Superior temporal gyrus (tissue), 1 donor: ENCODE data around the gene SEMA3A.

Experiments used
- DNase-seq: peaks from one replicate; pipeline ENCODE4 v3.0.0-alpha.2; 2016; ENCODE audit errors: extremely low spot score

SEMA3A gene

GRCh38 chr7:84013616-84014240 is 180.9 kb downstream of the SEMA3A start:
- no peak for DNase-seq

- no peak for DNase-seq
These were observed 184.8 kb downstream of the SEMA3A start for GRCh38 chr7:84009782-84010181.

- no peak for DNase-seq
These were observed 185.5 kb downstream of the SEMA3A start for GRCh38 chr7:84009051-84009450.

- no peak for DNase-seq
These were observed 191.4 kb downstream of the SEMA3A start for GRCh38 chr7:84003191-84003590.

GRCh38 chr7:84002348-84002747 is 192.2 kb downstream of the SEMA3A start:
- DNase-seq: no peak

- DNase-seq: no peak
These were observed 197.7 kb downstream of the SEMA3A start for GRCh38 chr7:83996879-83997278.

GRCh38 chr7:83987764-83988163 is 206.8 kb downstream of the SEMA3A start:
- DNase-seq: no peak

GRCh38 chr7:83985821-83986220 is 208.8 kb downstream of the SEMA3A start:
- no peak for DNase-seq

GRCh38 chr7:83984591-83984990 is 210.0 kb downstream of the SEMA3A start:
- DNase-seq: no peak

- DNase-seq: no peak
These were observed 210.5 kb downstream of the SEMA3A start for GRCh38 chr7:83984076-83984475.

GRCh38 chr7:83983606-83984005 is 211.0 kb downstream of the SEMA3A start:
- no peak for DNase-seq

- peak; percentile 90 for DNase-seq
These were observed 218.3 kb downstream of the SEMA3A start for GRCh38 chr7:83976302-83976701.

GRCh38 chr7:83970081-83970480 is 224.5 kb downstream of the SEMA3A start:
- DNase-seq: no peak

- no peak for DNase-seq
These were observed 230.3 kb downstream of the SEMA3A start for GRCh38 chr7:83964318-83964717.

GRCh38 chr7:83957333-83957732 is 237.3 kb downstream of the SEMA3A start:
- DNase-seq: no peak

- DNase-seq: no peak
These were observed 238.5 kb downstream of the SEMA3A start for GRCh38 chr7:83956104-83956503.

- no peak for DNase-seq
These were observed 242.4 kb downstream of the SEMA3A start for GRCh38 chr7:83952236-83952635.

GRCh38 chr7:83947260-83947659 is 247.3 kb downstream of the SEMA3A start:
- DNase-seq: peak; percentile 66

GRCh38 chr7:83946801-83947200 is 247.8 kb downstream of the SEMA3A start:
- DNase-seq: no peak

- DNase-seq: peak; percentile 79
These were observed 253.3 kb downstream of the SEMA3A start for GRCh38 chr7:83941300-83941699.

- no peak for DNase-seq
These were observed 256.7 kb downstream of the SEMA3A start for GRCh38 chr7:83937930-83938329.

GRCh38 chr7:83936056-83936708 is 258.4 kb downstream of the SEMA3A start:
- DNase-seq: peak; percentile 93

- no peak for DNase-seq
These were observed 260.4 kb downstream of the SEMA3A start for GRCh38 chr7:83934118-83934734.
